ENCODE data around the gene HAVCR1. TPM values are rescaled to one million over a fixed set of nuclear protein-coding genes. Genes with fewer than 3 reads are reported as not detected.
A peak's percentile ranks its signal among the peaks of the same experiment; 100 is the strongest.

The HAVCR1 gene
- total RNA-seq, 1 donor from 2014 or later, result 0.92 TPM

DNA sequence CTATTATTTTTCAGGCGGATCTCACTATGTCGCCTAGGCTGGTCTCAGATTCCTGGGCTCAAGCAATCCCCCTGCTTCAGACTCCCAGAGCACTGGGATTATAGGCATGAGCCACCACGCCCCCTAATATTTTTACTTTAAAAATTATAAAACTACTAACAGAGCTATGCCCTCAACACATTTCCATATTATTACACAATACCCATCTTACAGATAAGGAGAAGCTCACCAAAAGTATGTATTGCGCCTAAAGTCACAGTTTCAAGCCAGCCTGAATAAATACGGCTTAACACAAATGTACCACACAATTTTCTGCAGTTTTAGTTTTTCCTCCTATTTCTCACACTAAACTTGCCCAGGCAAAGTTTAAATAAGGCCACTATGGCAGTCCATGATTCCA lies 9.9 kb upstream of the HAVCR1 start:
- H3K4me1 Mint-ChIP-seq (ENCODE audit: unreplicated experiment), result peaks cover 5% of the 10 kb centered on the region
- H3K27me3 Mint-ChIP-seq, result no peaks in the 10 kb centered on the region
- no peaks in the 10 kb centered on the region for H3K36me3 Mint-ChIP-seq
- no peaks in the 10 kb centered on the region for H3K9me3 Mint-ChIP-seq
- TF ChIP-seq, protein P1, sequence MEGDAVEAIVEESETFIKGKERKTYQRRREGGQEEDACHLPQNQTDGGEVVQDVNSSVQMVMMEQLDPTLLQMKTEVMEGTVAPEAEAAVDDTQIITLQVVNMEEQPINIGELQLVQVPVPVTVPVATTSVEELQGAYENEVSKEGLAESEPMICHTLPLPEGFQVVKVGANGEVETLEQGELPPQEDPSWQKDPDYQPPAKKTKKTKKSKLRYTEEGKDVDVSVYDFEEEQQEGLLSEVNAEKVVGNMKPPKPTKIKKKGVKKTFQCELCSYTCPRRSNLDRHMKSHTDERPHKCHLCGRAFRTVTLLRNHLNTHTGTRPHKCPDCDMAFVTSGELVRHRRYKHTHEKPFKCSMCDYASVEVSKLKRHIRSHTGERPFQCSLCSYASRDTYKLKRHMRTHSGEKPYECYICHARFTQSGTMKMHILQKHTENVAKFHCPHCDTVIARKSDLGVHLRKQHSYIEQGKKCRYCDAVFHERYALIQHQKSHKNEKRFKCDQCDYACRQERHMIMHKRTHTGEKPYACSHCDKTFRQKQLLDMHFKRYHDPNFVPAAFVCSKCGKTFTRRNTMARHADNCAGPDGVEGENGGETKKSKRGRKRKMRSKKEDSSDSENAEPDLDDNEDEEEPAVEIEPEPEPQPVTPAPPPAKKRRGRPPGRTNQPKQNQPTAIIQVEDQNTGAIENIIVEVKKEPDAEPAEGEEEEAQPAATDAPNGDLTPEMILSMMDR (conservative IDR thresholded peaks at IDR 0.05), result no peak
- no peak for DNase-seq (ENCODE audit: extremely low spot score, unreplicated experiment)
- no peak overlapping the region for H3K4me3 Mint-ChIP-seq
- H3K27ac Mint-ChIP-seq, result no peak overlapping the region

DNA sequence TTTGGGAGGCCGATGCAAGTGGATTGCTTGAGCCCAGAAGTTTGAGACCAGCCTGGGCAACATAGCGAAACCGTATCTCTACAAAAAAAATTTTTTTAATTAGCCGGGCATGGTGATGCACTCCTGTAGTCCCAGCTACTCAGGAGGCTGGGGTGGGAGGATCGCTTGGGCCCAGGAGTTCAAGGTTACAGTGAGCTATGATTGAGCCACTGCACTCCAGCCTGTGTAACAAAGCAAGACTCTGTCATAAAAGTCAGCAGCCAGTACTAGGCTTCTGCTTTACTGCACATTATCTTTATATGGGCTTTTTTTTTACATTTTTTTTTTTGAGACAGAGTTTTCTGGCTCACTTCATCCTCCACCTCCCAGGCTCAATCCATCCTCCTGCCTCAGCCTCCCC lies 9.4 kb upstream of the HAVCR1 start:
- Mint-ChIP-seq H3K27ac (no peak overlapping the region), H3K4me3 (no peak overlapping the region), H3K27me3 (no peaks in the 10 kb centered on the region), H3K4me1 (ENCODE audit: unreplicated experiment) (peaks cover 8% of the 10 kb centered on the region), H3K36me3 (no peaks in the 10 kb centered on the region), H3K9me3 (no peaks in the 10 kb centered on the region)
- TF ChIP-seq, protein P1 (conservative IDR thresholded peaks at IDR 0.05), result no peak
- no peak for DNase-seq (ENCODE audit: extremely low spot score, unreplicated experiment)

DNA sequence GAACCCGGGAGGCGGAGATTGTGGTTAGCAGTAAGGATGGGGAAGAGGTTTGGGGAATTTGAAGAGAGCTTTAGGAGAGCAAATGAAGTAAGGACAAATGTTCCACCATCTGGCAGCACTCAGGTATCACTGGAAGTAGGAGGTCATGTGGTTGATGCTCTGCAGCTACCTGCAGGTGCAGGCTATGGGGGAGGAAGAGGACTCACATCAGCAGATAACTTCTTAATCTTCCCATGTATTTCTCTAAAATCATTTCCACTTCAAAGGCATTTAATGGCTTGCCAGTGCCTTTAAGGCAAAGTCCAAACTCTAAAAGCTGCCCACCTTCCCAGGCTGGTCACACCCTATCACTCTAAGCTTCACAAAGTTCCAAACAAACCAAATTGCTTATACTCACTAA lies 8.1 kb upstream of the HAVCR1 start:
- TF ChIP-seq, protein P1 (conservative IDR thresholded peaks at IDR 0.05), result no peak
- no peak overlapping the region for H3K4me3 Mint-ChIP-seq
- no peak for DNase-seq (ENCODE audit: extremely low spot score, unreplicated experiment)
- H3K27ac Mint-ChIP-seq, result no peak overlapping the region
- H3K4me1 Mint-ChIP-seq (ENCODE audit: unreplicated experiment), result peaks cover 8% of the 10 kb centered on the region
- no peaks in the 10 kb centered on the region for H3K36me3 Mint-ChIP-seq
- H3K9me3 Mint-ChIP-seq, result no peaks in the 10 kb centered on the region
- no peaks in the 10 kb centered on the region for H3K27me3 Mint-ChIP-seq

DNA sequence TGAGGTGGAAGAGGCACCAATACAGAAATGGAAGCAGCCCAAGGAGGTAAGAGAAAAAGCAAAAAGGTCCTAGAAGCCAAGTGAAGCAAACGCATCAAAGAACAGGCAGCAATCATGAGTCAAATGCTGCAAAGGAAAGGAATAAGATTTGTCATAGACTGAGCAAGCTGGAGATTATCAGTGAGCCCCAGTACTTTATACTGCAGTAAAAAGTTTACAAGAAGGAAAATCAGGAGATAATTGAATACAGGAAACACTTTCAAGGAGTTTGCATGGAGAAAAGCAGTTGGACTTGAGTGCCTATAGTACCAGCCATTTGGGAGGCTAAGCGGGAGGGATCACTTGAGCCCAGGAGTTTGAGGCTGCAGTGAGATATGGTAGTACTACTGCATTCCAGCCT lies 7.2 kb upstream of the HAVCR1 start:
- no peak overlapping the region for H3K4me3 Mint-ChIP-seq
- H3K9me3 Mint-ChIP-seq, result no peaks in the 10 kb centered on the region
- no peak overlapping the region for H3K27ac Mint-ChIP-seq
- no peak for DNase-seq (ENCODE audit: extremely low spot score, unreplicated experiment)
- peaks cover 8% of the 10 kb centered on the region for H3K4me1 Mint-ChIP-seq (ENCODE audit: unreplicated experiment)
- TF ChIP-seq, protein P1 (conservative IDR thresholded peaks at IDR 0.05), result no peak
- H3K27me3 Mint-ChIP-seq, result no peaks in the 10 kb centered on the region
- H3K36me3 Mint-ChIP-seq, result no peaks in the 10 kb centered on the region

DNA sequence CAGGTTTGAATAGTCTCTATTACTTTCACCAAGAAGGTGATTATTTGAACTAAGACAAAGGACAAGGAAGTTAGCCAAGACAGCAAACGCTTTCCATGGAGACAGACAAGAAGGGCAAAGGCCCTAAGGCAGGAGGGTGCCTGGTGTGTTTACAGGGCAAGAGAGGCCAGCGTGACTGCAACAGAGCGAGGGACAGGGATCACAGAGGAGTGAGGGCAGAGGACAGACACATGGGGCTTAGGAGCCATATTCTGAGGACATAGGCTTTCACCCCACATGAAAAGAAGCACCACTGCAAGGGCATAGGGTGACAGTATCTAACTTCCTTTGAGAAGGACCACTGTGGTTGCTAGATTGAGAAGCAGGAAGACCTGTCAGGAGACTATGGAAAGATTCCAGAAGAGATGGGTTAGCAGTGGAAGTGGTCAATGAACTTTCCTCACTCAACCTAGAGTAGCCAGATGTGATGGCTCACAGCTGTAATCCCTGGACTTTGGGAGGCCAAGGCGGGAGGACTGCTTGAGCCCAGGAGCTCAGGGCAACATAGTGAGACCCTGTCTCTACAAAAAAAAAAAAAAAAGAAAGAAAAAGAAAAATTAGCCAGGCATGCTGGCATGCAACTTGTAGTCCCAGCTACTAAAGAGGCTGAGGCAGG lies 5.0 kb upstream of the HAVCR1 start:
- no peak for DNase-seq (ENCODE audit: extremely low spot score, unreplicated experiment)
- H3K4me3 Mint-ChIP-seq, result no peak overlapping the region
- no peaks in the 10 kb centered on the region for H3K9me3 Mint-ChIP-seq
- H3K36me3 Mint-ChIP-seq, result no peaks in the 10 kb centered on the region
- H3K4me1 Mint-ChIP-seq (ENCODE audit: unreplicated experiment), result peaks cover 10% of the 10 kb centered on the region
- peak overlapping the region; percentile 32 for H3K27ac Mint-ChIP-seq
- TF ChIP-seq, protein P1 (conservative IDR thresholded peaks at IDR 0.05), result no peak
- no peaks in the 10 kb centered on the region for H3K27me3 Mint-ChIP-seq

DNA sequence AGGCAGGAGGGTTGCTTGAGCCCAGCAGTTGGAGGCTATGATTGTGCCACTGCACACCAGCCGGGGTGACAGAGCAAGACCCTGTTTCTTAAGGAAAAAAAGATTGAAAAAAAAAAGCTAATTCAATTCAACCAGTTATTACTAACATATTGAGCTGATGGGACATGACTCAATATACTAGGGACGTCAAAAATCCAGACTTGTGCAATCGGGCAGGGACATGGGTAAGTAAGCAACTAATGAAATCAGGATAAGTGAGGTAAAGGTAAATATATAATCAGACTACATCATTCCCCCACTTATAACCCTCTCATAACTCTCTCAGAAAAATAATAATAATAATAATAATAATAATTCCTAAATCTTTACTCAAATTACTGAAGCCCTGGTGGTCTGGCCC lies 975 bp upstream of the HAVCR1 start:
- DNase-seq (ENCODE audit: extremely low spot score, unreplicated experiment), result no peak
- TF ChIP-seq, protein P1 (conservative IDR thresholded peaks at IDR 0.05), result no peak
- no peak overlapping the region for H3K27ac Mint-ChIP-seq
- H3K27me3 Mint-ChIP-seq, result no peaks in the 10 kb centered on the region
- H3K4me3 Mint-ChIP-seq, result no peak overlapping the region
- no peaks in the 10 kb centered on the region for H3K9me3 Mint-ChIP-seq
- H3K36me3 Mint-ChIP-seq, result no peaks in the 10 kb centered on the region
- peaks cover 14% of the 10 kb centered on the region for H3K4me1 Mint-ChIP-seq (ENCODE audit: unreplicated experiment)
